PC-3 (cell line): ENCODE results near the gene GOLGA8A.

Experiments used
- CTCF ChIP-seq: fragments of 300-600 bp; sonication (generic); conservative IDR thresholded peaks from 2 replicates; pipeline ENCODE4 v1.5.1; 2017; ENCODE audit warnings: antibody characterized with exemption, low read depth, mild to moderate bottlenecking, low read length
- EZH2 ChIP-seq: fragments of 300-600 bp; sonication (generic); IDR thresholded peaks from one replicate; pipeline ENCODE4 v1.6.1; 2017; ENCODE audit warnings: antibody characterized with exemption, mild to moderate bottlenecking, low read length; ENCODE audit not compliant: unreplicated experiment
- EZH2phosphoT487 ChIP-seq: fragments of 300-600 bp; sonication (generic); IDR thresholded peaks from 2 replicates; pipeline ENCODE4 v1.6.1; 2018; ENCODE audit warnings: mild to moderate bottlenecking, antibody characterized with exemption, low read length, borderline replicate concordance

DNA sequence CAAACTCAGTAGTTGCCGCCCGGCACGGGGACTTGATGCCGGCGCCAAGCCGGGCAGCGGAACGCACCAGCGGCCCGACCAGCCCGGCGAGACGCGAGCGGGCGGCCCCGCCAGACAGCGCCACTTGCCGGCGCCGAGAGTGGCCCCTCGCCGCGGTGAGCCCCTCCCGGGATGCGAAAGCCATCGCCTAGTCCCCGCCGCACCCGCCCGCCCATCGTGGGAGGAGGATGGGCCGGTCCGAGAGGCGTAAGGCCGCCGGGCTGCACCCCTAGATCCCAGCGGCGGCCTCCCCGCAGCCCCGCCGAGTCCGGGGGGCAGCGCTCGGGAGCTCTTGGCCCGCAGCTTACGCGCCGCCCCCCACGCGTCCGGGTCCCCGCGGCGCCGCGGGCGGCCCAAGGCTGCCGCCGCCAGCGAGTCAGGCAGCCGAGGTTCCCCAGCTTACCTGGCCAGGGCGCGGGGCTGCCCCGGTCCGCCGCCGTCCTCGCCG lies 609 bp downstream of the GOLGA8A start:
- TF ChIP-seq EZH2 (no peak), CTCF (peak; percentile 21; the same call in 1 of the 2 replicates), EZH2phosphoT487 (no peak)
